IMR-90 (cell line): ENCODE measurements around the gene BCL2L15. TPM values are rescaled to one million over a fixed set of nuclear protein-coding genes. Genes with fewer than 3 reads are reported as not detected.

Experiments
- ATAC-seq: fragments of 200-7000 bp; cut with Tn5 transposase; 2 replicates; pipeline ENCODE4 v1.9.1; 2020; ENCODE audit warnings: low read depth, mild to moderate bottlenecking, moderate library complexity
- BruUV-seq: library from RNA; stranded (reverse); fragments of 400-500 nt; replicated peaks from 2 replicates; lab custom pipeline; 2021; lab: Mats Ljungman, UMichigan
- CTCF ChIA-PET: fragments of 300-600 bp; formaldehyde crosslinking; extraction: SDS; loops from one replicate; lab custom pipeline; 2021; ENCODE audit warnings: antibody characterized with exemption; lab: Yijun Ruan, JAX
- POLR2A ChIA-PET: fragments of 300-600 bp; sonication (Branson Sonifier 250); formaldehyde crosslinking; loops from one replicate; lab custom pipeline; 2022; ENCODE audit warnings: antibody characterized with exemption; ENCODE audit not compliant: unreplicated experiment; lab: Charles Lee
- DNase-seq: peaks from one replicate; pipeline ENCODE4 v3.0.0; 2013
- H2AFZ ChIP-seq: replicated peaks from 2 replicates; pipeline ENCODE3; 2013; ENCODE audit warnings: low read length, mild to moderate bottlenecking; ENCODE audit not compliant: poor library complexity
- H2AK5ac ChIP-seq: 2 replicates; pipeline ENCODE4 v1.6.1; 2013; ENCODE audit warnings: low read depth, low read length, inconsistent platforms
- H2AK9ac ChIP-seq: replicated peaks from 2 replicates; pipeline ENCODE3; 2013; ENCODE audit warnings: mild to moderate bottlenecking, low read depth, low read length, moderate library complexity; ENCODE audit not compliant: poor library complexity
- H2BK120ac ChIP-seq: 2 replicates; pipeline ENCODE4 v1.6.1; 2013; ENCODE audit warnings: low read depth, low read length, inconsistent platforms
- H2BK15ac ChIP-seq: 3 replicates; pipeline ENCODE4 v1.6.1; 2013; ENCODE audit warnings: low read depth, low read length, inconsistent platforms
- H2BK20ac ChIP-seq: 2 replicates; pipeline ENCODE4 v1.6.1; 2013; ENCODE audit warnings: low read depth, mild to moderate bottlenecking, inconsistent platforms, low read length, moderate library complexity
- H2BK5ac ChIP-seq: 2 replicates; pipeline ENCODE4 v1.6.1; 2013; ENCODE audit warnings: mild to moderate bottlenecking, low read depth, low read length, inconsistent platforms; ENCODE audit not compliant: poor library complexity, severe bottlenecking
- H3K14ac ChIP-seq: replicated peaks from 2 replicates; pipeline ENCODE4 v1.6.1; 2013; ENCODE audit warnings: low read depth, low read length, inconsistent platforms
- H3K18ac ChIP-seq: 2 replicates; pipeline ENCODE4 v1.6.1; 2013; ENCODE audit warnings: low read depth, low read length, control low read depth
- H3K23ac ChIP-seq: 2 replicates; pipeline ENCODE4 v1.6.1; 2013; ENCODE audit warnings: low read depth, low read length, inconsistent platforms
- H3K27ac ChIP-seq: 2 replicates; pipeline ENCODE4 v1.5.1; 2013; ENCODE audit warnings: mild to moderate bottlenecking, control low read depth, low read length; ENCODE audit not compliant: insufficient read depth
- H3K27me3 ChIP-seq: 2 replicates; pipeline ENCODE4 v1.6.1; 2013; ENCODE audit warnings: low read length; ENCODE audit not compliant: control insufficient read depth, insufficient read depth
- H3K36me3 ChIP-seq: 2 replicates; pipeline ENCODE4 v1.6.1; 2013; ENCODE audit warnings: low read length, mixed read lengths; ENCODE audit not compliant: control insufficient read depth, insufficient read depth
- H3K4ac ChIP-seq: 2 replicates; pipeline ENCODE4 v1.6.1; 2013; ENCODE audit warnings: low read depth, low read length, inconsistent platforms
- H3K4me1 ChIP-seq: 2 replicates; pipeline ENCODE4 v1.6.1; 2013; ENCODE audit warnings: low read length, mixed read lengths; ENCODE audit not compliant: control insufficient read depth, insufficient read depth
- H3K4me2 ChIP-seq: 2 replicates; pipeline ENCODE4 v1.6.1; 2013; ENCODE audit warnings: low read depth, mild to moderate bottlenecking, control low read depth, low read length, moderate library complexity
- H3K4me3 ChIP-seq: 2 replicates; pipeline ENCODE4 v1.5.1; 2013; ENCODE audit warnings: low read depth, mild to moderate bottlenecking, control low read depth, low read length, moderate library complexity; ENCODE audit not compliant: insufficient read depth
- H3K56ac ChIP-seq: 2 replicates; pipeline ENCODE4 v1.6.1; 2013; ENCODE audit warnings: low read length, inconsistent platforms; ENCODE audit not compliant: insufficient read depth; ENCODE audit errors: extremely low read depth
- H3K79me1 ChIP-seq, 2 experiments: 2 replicates each; pipeline ENCODE4 v1.6.1; 2013; ENCODE audit warnings: low read length in 2 of 2, inconsistent platforms in 1 of 2, low read depth in 1 of 2
- H3K9ac ChIP-seq: 2 replicates; pipeline ENCODE4 v1.6.1; 2013; ENCODE audit warnings: low read depth, low read length, control low read depth
- H3K9me1 ChIP-seq: 2 replicates; pipeline ENCODE4 v1.6.1; 2013; ENCODE audit warnings: low read length, inconsistent platforms; ENCODE audit not compliant: insufficient read depth
- H3K9me3 ChIP-seq: 2 replicates; pipeline ENCODE4 v1.6.1; 2013; ENCODE audit warnings: low read length; ENCODE audit not compliant: control insufficient read depth, insufficient read depth
- H4K20me1 ChIP-seq: 2 replicates; pipeline ENCODE4 v1.6.1; 2013; ENCODE audit warnings: low read length, inconsistent platforms; ENCODE audit not compliant: insufficient read depth
- H4K5ac ChIP-seq: 2 replicates; pipeline ENCODE4 v1.6.1; 2013; ENCODE audit warnings: mild to moderate bottlenecking, low read depth, low read length, control low read depth
- H4K8ac ChIP-seq, 2 experiments: 2 replicates each; pipeline ENCODE4 v1.6.1; 2013; ENCODE audit warnings: low read depth in 2 of 2, low read length in 2 of 2, control low read depth in 1 of 2, inconsistent platforms in 1 of 2
- H4K91ac ChIP-seq: 2 replicates; pipeline ENCODE4 v1.6.1; 2013; ENCODE audit warnings: low read depth, low read length, inconsistent platforms; ENCODE audit not compliant: insufficient read depth
- BHLHE40 ChIP-seq: fragments of 150-350 bp; IDR thresholded peaks from 2 replicates; pipeline ENCODE4 v1.6.1; 2016; ENCODE audit warnings: mild to moderate bottlenecking, low read depth, low read length
- CEBPB ChIP-seq: IDR thresholded peaks from 2 replicates; pipeline ENCODE4 v1.6.1; 2012; ENCODE audit warnings: low read depth, low read length, improper control_type of control experiment
- FOS ChIP-seq: fragments of 150-350 bp; IDR thresholded peaks from 2 replicates; pipeline ENCODE4 v1.6.1; 2016; ENCODE audit warnings: low read depth, low read length
- MAFK ChIP-seq: IDR thresholded peaks from 2 replicates; pipeline ENCODE4 v1.6.1; 2012; ENCODE audit warnings: low read depth, low read length, improper control_type of control experiment
- POLR2A ChIP-seq: IDR thresholded peaks from 2 replicates; pipeline ENCODE4 v1.6.1; 2012; ENCODE audit warnings: mild to moderate bottlenecking, low read depth, low read length
- RFX5 ChIP-seq: IDR thresholded peaks from 2 replicates; pipeline ENCODE4 v1.8.0; 2012; ENCODE audit warnings: low read depth, mild to moderate bottlenecking, low read length, moderate library complexity
- SMC3 ChIP-seq: fragments of 150-350 bp; IDR thresholded peaks from 2 replicates; pipeline ENCODE4 v1.6.1; 2016; ENCODE audit warnings: low read depth, mild to moderate bottlenecking, antibody characterized with exemption, low read length, moderate library complexity
- WGBS, 2 experiments: methylation state at CpG; one replicate each; pipeline versions ENCODE4 v1.1.5 to v1.1.7; 2013; ENCODE audit warnings: missing lambda C conversion rate in 2 of 2; ENCODE audit not compliant: insufficient read length in 1 of 2; ENCODE audit errors: extremely low coverage in 2 of 2; 5-methylcytosine and 5-hydroxymethylcytosine counted together
- dilution Hi-C: fragments of 300-500 bp; cut with HindIII; formaldehyde crosslinking; loops from one replicate; pipeline ENCODE4 v1.14.3; 2018; ENCODE audit warnings: low sequenced_read_pairs; ENCODE audit not compliant: unreplicated experiment
- in situ Hi-C: fragments of 300-500 bp; cut with MboI; formaldehyde crosslinking; loops from 3 replicates; pipeline ENCODE4 v1.14.3; 2019; ENCODE audit warnings: low sequenced_read_pairs, inconsistent platforms, mixed read lengths
- intact Hi-C: fragments of 100-400 bp; cut with micrococcal nuclease; formaldehyde crosslinking; loops from 2 replicates; pipeline ENCODE4 v1.10.0; 2022
- polyA plus RNA-seq, 3 experiments: library from polyadenylated mRNA; depleted of rRNA; stranded (reverse); fragments of >200 nt; gene quantifications; 2 replicates each; pipeline ENCODE4 v1.2.3, GENCODE V29; 2012; ENCODE audit warnings: low replicate concordance in 1 of 3
- total RNA-seq: library from RNA; depleted of rRNA; stranded (reverse); fragments of >200 nt; gene quantifications from 2 replicates; pipeline ENCODE4 v1.2.3, GENCODE V29; 2012
- TF ChIP-seq, protein P1 (sequence below): fragments of 150-350 bp; IDR thresholded peaks from 2 replicates; pipeline ENCODE4 v1.6.1; 2016; ENCODE audit warnings: low read depth, mild to moderate bottlenecking, low read length, moderate library complexity, borderline replicate concordance

BCL2L15 gene
- total and polyA plus RNA-seq, 2 of the 4 experiments (the other 2 are of a cell fraction): under 0.01 to 0.15 TPM

DNA sequence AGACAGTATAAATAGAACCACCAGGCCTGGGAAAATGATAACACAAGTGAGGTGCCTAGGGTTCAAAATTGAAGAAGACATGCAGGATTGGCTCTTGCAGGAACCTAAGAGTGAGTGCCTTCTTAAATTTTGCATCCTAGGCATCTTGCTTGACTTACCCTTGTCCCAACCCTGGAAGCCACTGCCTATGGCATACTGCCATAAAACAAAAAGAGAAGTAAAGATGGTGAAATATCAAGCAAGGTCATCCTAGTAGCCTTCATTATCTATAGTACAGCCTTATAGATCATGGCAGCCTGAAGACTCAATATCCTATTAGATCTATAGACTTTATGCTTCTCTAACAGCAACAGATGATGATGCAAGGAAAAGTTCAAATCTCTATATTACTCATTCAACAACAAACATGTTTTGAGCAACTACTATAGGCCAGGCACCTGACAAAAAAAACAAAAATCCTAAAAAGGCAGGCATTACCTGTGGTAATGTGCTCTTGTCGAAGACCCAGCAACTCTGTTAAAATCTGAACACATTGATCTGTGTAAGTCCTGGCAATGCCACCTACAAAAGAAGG lies 10.9 kb upstream of the BCL2L15 start:
- no CpG with 5 or more reads among the region's 1 CpG for WGBS, 2 experiments
- Histone ChIP-seq H3K4me2 (no peak overlapping the region), H3K27me3 (no peaks in the 10 kb centered on the region), H4K20me1 (no peaks in the 10 kb centered on the region), H3K4me1 (no peaks in the 10 kb centered on the region), H3K4me3 (no peak overlapping the region), H3K79me1 (peaks cover 8 to 13% of the 10 kb centered on the region in 2 experiments), H4K8ac (no peak overlapping the region), H2AK9ac (no peak overlapping the region), H3K9ac (no peak overlapping the region), H2BK5ac (no peak overlapping the region), H2AFZ (no peak overlapping the region), H2BK15ac (no peak overlapping the region), H3K18ac (no peak overlapping the region), H3K36me3 (peaks cover 16% of the 10 kb centered on the region), H2AK5ac (no peak overlapping the region), H2BK120ac (no peak overlapping the region), H3K9me3 (no peaks in the 10 kb centered on the region), H3K27ac (no peak overlapping the region), H2BK20ac (no peak overlapping the region), H3K23ac (no peak overlapping the region), H3K56ac (no peak overlapping the region), H4K91ac (no peak overlapping the region), H4K5ac (no peak overlapping the region), H3K9me1 (no peaks in the 10 kb centered on the region), H3K4ac (no peak overlapping the region), H3K14ac (no peak overlapping the region)
- intact Hi-C loops (no loop called here), in situ Hi-C loops (no loop called here), dilution Hi-C loops (no loop called here)
- DNase-seq: no peak
- CTCF ChIA-PET: no interaction called here
- TF ChIP-seq FOS: no peak
- no peak for TF ChIP-seq RFX5
- no peak for TF ChIP-seq BHLHE40
- TF ChIP-seq MAFK: no peak
- no peak for TF ChIP-seq SMC3
- TF ChIP-seq CEBPB: no peak
- TF ChIP-seq, protein P1, sequence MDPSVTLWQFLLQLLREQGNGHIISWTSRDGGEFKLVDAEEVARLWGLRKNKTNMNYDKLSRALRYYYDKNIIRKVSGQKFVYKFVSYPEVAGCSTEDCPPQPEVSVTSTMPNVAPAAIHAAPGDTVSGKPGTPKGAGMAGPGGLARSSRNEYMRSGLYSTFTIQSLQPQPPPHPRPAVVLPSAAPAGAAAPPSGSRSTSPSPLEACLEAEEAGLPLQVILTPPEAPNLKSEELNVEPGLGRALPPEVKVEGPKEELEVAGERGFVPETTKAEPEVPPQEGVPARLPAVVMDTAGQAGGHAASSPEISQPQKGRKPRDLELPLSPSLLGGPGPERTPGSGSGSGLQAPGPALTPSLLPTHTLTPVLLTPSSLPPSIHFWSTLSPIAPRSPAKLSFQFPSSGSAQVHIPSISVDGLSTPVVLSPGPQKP: no peak
- TF ChIP-seq POLR2A: no peak
- BruUV-seq: no TSS peak
- POLR2A ChIA-PET: no interaction called here
- ATAC-seq: no peak
